GM18499 (cell line): ENCODE data around the gene SERF1B.
A peak's percentile ranks its signal among the peaks of the same experiment; 100 is the strongest.
"Not testable (repeated sequence)": the region's sequence is repeated elsewhere in the genome, so short reads cannot be mapped to it uniquely, and the experiment has no call there.

ENCODE experiments used
- ATAC-seq: cut with Tn5 transposase; IDR thresholded peaks from one replicate; pipeline ENCODE4 v1.9.1; 2021; ENCODE audit warnings: moderate number of reproducible peaks; ENCODE audit not compliant: insufficient read depth, unreplicated experiment

SERF1B gene

GRCh38 chr5:70025106-70025844 is at the start of gene SERF1B:
Gene SERF1B (plus strand): TSS chr5:70025251. CDS start chr5:70025452, 201 bp downstream.
- ATAC-seq = peak; percentile 57

GRCh38 chr5:69991713-69992112 is 33.3 kb upstream of the SERF1B start:
- not testable (repeated sequence) for ATAC-seq

GRCh38 chr5:69995535-69995934 is 29.5 kb upstream of the SERF1B start:
- not testable (repeated sequence) for ATAC-seq

- not testable (repeated sequence) for ATAC-seq
Observed at GRCh38 chr5:70020660-70021059, 4.4 kb upstream of the SERF1B start.

- not testable (repeated sequence) for ATAC-seq
Observed at GRCh38 chr5:70025845-70026145, 744 bp downstream of the SERF1B start.

- not testable (repeated sequence) for ATAC-seq
Observed at GRCh38 chr5:70031204-70031603, 6.2 kb downstream of the SERF1B start.

- ATAC-seq = not testable (repeated sequence)
Observed at GRCh38 chr5:70041411-70041810, 16.4 kb downstream of the SERF1B start.

GRCh38 chr5:70049790-70050142 is 24.7 kb downstream of the SERF1B start:
- ATAC-seq = not testable (repeated sequence)

- not testable (repeated sequence) for ATAC-seq
Observed at GRCh38 chr5:70056289-70056942, 31.4 kb downstream of the SERF1B start.

- not testable (repeated sequence) for ATAC-seq
Observed at GRCh38 chr5:70057140-70057539, 32.1 kb downstream of the SERF1B start.

- not testable (repeated sequence) for ATAC-seq
Observed at GRCh38 chr5:70077632-70078031, 52.6 kb downstream of the SERF1B start.

- ATAC-seq = not testable (repeated sequence)
Observed at GRCh38 chr5:70088907-70089464, 63.9 kb downstream of the SERF1B start.

- not testable (repeated sequence) for ATAC-seq
Observed at GRCh38 chr5:70091776-70092175, 66.7 kb downstream of the SERF1B start.
